H1 (cell line): Measurements from ENCODE around the gene HDAC7. TPM values are rescaled to one million over a fixed set of nuclear protein-coding genes. Genes with fewer than 3 reads are reported as not detected.

Experiments used
- CTCF ChIA-PET: fragments of 300-600 bp; sonication (Branson Sonifier 250); formaldehyde crosslinking; loops from one replicate; lab custom pipeline; 2021; ENCODE audit not compliant: partially characterized antibody; lab: Charles Lee
- POLR2A ChIA-PET: fragments of 300-600 bp; sonication (Branson Sonifier 250); formaldehyde crosslinking; loops from one replicate; lab custom pipeline; 2021; ENCODE audit warnings: inconsistent platforms; ENCODE audit not compliant: partially characterized antibody; lab: Charles Lee
- DNase-seq, 2 experiments: peaks; one replicate each; pipeline versions ENCODE4 v3.0.0 to v3.0.0-alpha.2; 2010 to 2022; ENCODE audit warnings: low spot score in 2 of 2, low read depth in 1 of 2, mixed read lengths in 1 of 2
- FAIRE-seq: peaks from 2 replicates; lab custom pipeline; 2011; peaks lifted over from hg19 to GRCh38; lab: Jason Lieb, UNC
- H2AFZ ChIP-seq: 2 replicates; pipeline ENCODE4 v1.8.1; 2012; ENCODE audit warnings: low read length, inconsistent platforms
- H2AK5ac ChIP-seq: 2 replicates; pipeline ENCODE4 v1.6.1; 2013; ENCODE audit warnings: low read depth, low read length
- H2BK120ac ChIP-seq: replicated peaks from 2 replicates; pipeline ENCODE3; 2013; ENCODE audit warnings: low read depth, low read length, inconsistent platforms
- H2BK12ac ChIP-seq: 2 replicates; pipeline ENCODE4 v1.6.1; 2013; ENCODE audit warnings: low read depth, low read length
- H2BK15ac ChIP-seq: 2 replicates; pipeline ENCODE4 v1.6.1; 2013; ENCODE audit warnings: low read length
- H2BK20ac ChIP-seq: 2 replicates; pipeline ENCODE4 v1.6.1; 2013; ENCODE audit warnings: low read length
- H2BK5ac ChIP-seq: 2 replicates; pipeline ENCODE4 v1.6.1; 2013; ENCODE audit warnings: low read depth, low read length
- H3K14ac ChIP-seq: 2 replicates; pipeline ENCODE4 v1.6.1; 2013; ENCODE audit warnings: inconsistent platforms; ENCODE audit not compliant: insufficient read length
- H3K18ac ChIP-seq: 2 replicates; pipeline ENCODE4 v1.6.1; 2013; ENCODE audit warnings: low read length; ENCODE audit errors: extremely low read depth
- H3K23ac ChIP-seq: 2 replicates; pipeline ENCODE4 v1.6.1; 2013; ENCODE audit warnings: inconsistent platforms; ENCODE audit not compliant: insufficient read length
- H3K23me2 ChIP-seq: 2 replicates; pipeline ENCODE4 v1.6.1; 2013; ENCODE audit warnings: low read depth, low read length
- H3K27ac ChIP-seq: 2 replicates; pipeline ENCODE4 v1.6.1; 2011; ENCODE audit warnings: low read depth, low read length, inconsistent platforms
- H3K27me3 ChIP-seq, 4 experiments: replicated peaks in 1 of 4; 1 replicate in 1 of 4; 2 replicates in 3 of 4; pipeline versions ENCODE4 v1.6.1 to v1.8.1; 2011 to 2013; ENCODE audit warnings: low read length in 3 of 4, mild to moderate bottlenecking in 3 of 4, inconsistent platforms in 2 of 4, mixed read lengths in 2 of 4, moderate library complexity in 1 of 4; ENCODE audit not compliant: control insufficient read depth in 3 of 4, insufficient read depth in 3 of 4; ENCODE audit errors: extremely low read depth in 1 of 4
- H3K36me3 ChIP-seq, 4 experiments: 2 replicates each; pipeline versions ENCODE4 v1.6.1 to v1.8.1; 2011 to 2013; ENCODE audit warnings: mild to moderate bottlenecking in 4 of 4, low read length in 3 of 4, moderate library complexity in 2 of 4, control low read depth in 1 of 4, inconsistent platforms in 1 of 4; ENCODE audit not compliant: insufficient read depth in 4 of 4, control insufficient read depth in 2 of 4
- H3K4ac ChIP-seq: replicated peaks from 2 replicates; pipeline ENCODE3; 2013; ENCODE audit warnings: low read length, low read depth, mixed read lengths, inconsistent platforms; ENCODE audit not compliant: insufficient read length
- H3K4me1 ChIP-seq, 4 experiments: replicated peaks in 1 of 4; 1 replicate in 1 of 4; 2 replicates in 3 of 4; pipeline versions ENCODE4 v1.6.1 to v1.8.1; 2011 to 2013; ENCODE audit warnings: low read length in 3 of 4, inconsistent platforms in 2 of 4, mixed read lengths in 1 of 4; ENCODE audit not compliant: insufficient read depth in 4 of 4, control insufficient read depth in 3 of 4
- H3K4me2 ChIP-seq, 2 experiments: 2 replicates each; pipeline versions ENCODE4 v1.6.1 to v1.8.1; 2011 to 2013; ENCODE audit warnings: low read depth in 2 of 2, low read length in 2 of 2, control low read depth in 1 of 2, inconsistent platforms in 1 of 2, mild to moderate bottlenecking in 1 of 2; ENCODE audit not compliant: insufficient read depth in 1 of 2
- H3K4me3 ChIP-seq, 4 experiments: fragments of 200-600, 300-600 bp in 1 of 4; sonication (generic), shearing (Covaris generic), sonication (Bioruptor Twin) in 1 of 4; 2 replicates each; pipeline versions ENCODE4 v1.5.1 to v1.8.1; 2011 to 2016; ENCODE audit warnings: low read length in 4 of 4, low read depth in 3 of 4, control low read depth in 2 of 4, inconsistent platforms in 2 of 4, mild to moderate bottlenecking in 2 of 4, mixed read lengths in 1 of 4, moderate library complexity in 1 of 4; ENCODE audit not compliant: insufficient read depth in 2 of 4; ENCODE audit errors: extremely low read depth in 1 of 4
- H3K56ac ChIP-seq: replicated peaks from 2 replicates; pipeline ENCODE3; 2013; ENCODE audit warnings: low read depth, mild to moderate bottlenecking, mixed read lengths, low read length, inconsistent platforms; ENCODE audit not compliant: insufficient read length
- H3K79me1 ChIP-seq: 2 replicates; pipeline ENCODE4 v1.6.1; 2013; ENCODE audit warnings: low read depth, low read length, control low read depth
- H3K79me2 ChIP-seq, 2 experiments: 2 replicates each; pipeline versions ENCODE4 v1.6.1 to v1.8.1; 2012 to 2013; ENCODE audit warnings: low read length in 2 of 2, mild to moderate bottlenecking in 2 of 2, inconsistent platforms in 1 of 2; ENCODE audit not compliant: insufficient read depth in 2 of 2, control insufficient read depth in 1 of 2
- H3K9ac ChIP-seq, 4 experiments: replicated peaks in 1 of 4; 1 replicate in 1 of 4; 2 replicates in 3 of 4; pipeline versions ENCODE4 v1.6.1 to v1.8.1; 2011 to 2013; ENCODE audit warnings: low read depth in 3 of 4, low read length in 3 of 4, control low read depth in 2 of 4, mild to moderate bottlenecking in 2 of 4, moderate library complexity in 2 of 4, inconsistent platforms in 1 of 4; ENCODE audit errors: extremely low read depth in 1 of 4
- H3K9me3 ChIP-seq, 2 experiments: 2 replicates each; pipeline versions ENCODE4 v1.6.1 to v1.8.1; 2012 to 2013; ENCODE audit warnings: mild to moderate bottlenecking in 2 of 2, moderate library complexity in 2 of 2, control low read depth in 1 of 2, inconsistent platforms in 1 of 2, low read depth in 1 of 2, low read length in 1 of 2, mixed read lengths in 1 of 2; ENCODE audit not compliant: insufficient read depth in 2 of 2
- H4K20me1 ChIP-seq, 2 experiments: replicated peaks in 1 of 2; 2 replicates each; pipeline versions ENCODE3 to v1.8.1; 2011 to 2013; ENCODE audit warnings: inconsistent platforms in 2 of 2, low read length in 2 of 2, mild to moderate bottlenecking in 1 of 2; ENCODE audit not compliant: insufficient read depth in 2 of 2, control insufficient read depth in 1 of 2
- H4K5ac ChIP-seq: 2 replicates; pipeline ENCODE4 v1.6.1; 2013; ENCODE audit warnings: low read length, low read depth, mixed read lengths, inconsistent platforms; ENCODE audit not compliant: insufficient read length
- H4K8ac ChIP-seq: 2 replicates; pipeline ENCODE4 v1.8.0; 2013; ENCODE audit warnings: mild to moderate bottlenecking, moderate library complexity, low read length, inconsistent platforms; ENCODE audit not compliant: insufficient read depth; ENCODE audit errors: extremely low read depth
- H4K91ac ChIP-seq: replicated peaks from 2 replicates; pipeline ENCODE3; 2013; ENCODE audit warnings: low read length, mixed read lengths, inconsistent platforms; ENCODE audit not compliant: insufficient read length
- FOSL1 ChIP-seq: IDR thresholded peaks from 2 replicates; pipeline ENCODE4 v1.6.1; 2011; ENCODE audit warnings: mild to moderate bottlenecking, low read depth, low read length, moderate library complexity; ENCODE audit not compliant: insufficient read depth
- TEAD4 ChIP-seq: IDR thresholded peaks from 2 replicates; pipeline ENCODE4 v1.6.1; 2012; ENCODE audit warnings: low read depth, low read length, inconsistent platforms, mixed read lengths
- WGBS, 2 experiments: shearing (Covaris generic) in 1 of 2; methylation state at CpG; one replicate each; pipeline versions ENCODE4 v1.1.6 to v1.1.7; 2013 to 2015; ENCODE audit warnings: low lambda C conversion rate in 2 of 2, mixed read lengths in 2 of 2, inconsistent platforms in 1 of 2, low coverage in 1 of 2, missing lambda C conversion rate in 1 of 2; ENCODE audit not compliant: insufficient replicate concordance in 2 of 2, insufficient coverage in 1 of 2, insufficient read length in 1 of 2; ENCODE audit errors: extremely low coverage in 1 of 2, missing lambda C conversion rate in 1 of 2; 5-methylcytosine and 5-hydroxymethylcytosine counted together
- polyA plus RNA-seq, 7 experiments: library from polyadenylated mRNA; depleted of rRNA in 3 of 7; stranded (reverse) in 5 of 7; unstranded in 2 of 7; fragments of >200 nt in 5 of 7; fragments of 200-250 nt in 2 of 7; gene quantifications; 1 replicate in 5 of 7; 2 replicates in 1 of 7; 4 replicates in 1 of 7; pipeline versions ENCODE4 v1.2.1 to v1.2.3, GENCODE V29; 2011 to 2013; ENCODE audit warnings: missing spikeins in 2 of 7, mixed read lengths in 2 of 7
- total RNA-seq: library from RNA; stranded (reverse); fragmentation: NEBNext Ultra II Directional; extraction: Animal tissue kit (Norgen Biotek cat#: 25700); gene quantifications from 2 replicates; pipeline ENCODE4 v1.2.1, GENCODE V29; 2021

HDAC7 gene
- total and polyA plus RNA-seq, 2 of the 8 experiments (the other 6 are each of a cell fraction or from before 2014, with no cell fraction given) = 25.5 to 84.9 TPM

- H2BK5ac ChIP-seq = peak overlapping the region; percentile 100
- peak overlapping the region; percentile 91; the same call in 1 of the 2 replicates for H3K18ac ChIP-seq
- no peaks in the 10 kb centered on the region; a peak in 2 of 7 replicates for H3K27me3 ChIP-seq
- no peak overlapping the region for H4K8ac ChIP-seq
- H3K9ac ChIP-seq = no peak overlapping the region
- peak overlapping the region; percentile 96 for H2BK12ac ChIP-seq
- H3K4me3 ChIP-seq = peak overlapping the region in 1 of 4 experiments; percentile 79; a peak in 2 of 8 replicates
- H2AFZ ChIP-seq = no peak overlapping the region; the same call in 1 of the 2 replicates
- no peak overlapping the region for H3K56ac ChIP-seq
- H3K27ac ChIP-seq = no peak overlapping the region
- FAIRE-seq = no peak
- no peak for DNase-seq
- peak overlapping the region; percentile 94 to 99; a peak in 3 of 4 replicates for H3K4me2 ChIP-seq
- no peaks in the 10 kb centered on the region for H3K36me3 ChIP-seq
- H4K5ac ChIP-seq = peak overlapping the region; percentile 41
- peak overlapping the region; percentile 66 for H2BK15ac ChIP-seq
- H3K23ac ChIP-seq = no peak overlapping the region
- ChIA-PET POLR2A (interaction anchor here (0.8 to 29.3 kb wide), 11 partner anchors 9 to 88 kb away, joined by 3 to 480 read pairs (median 6); no protein-coding TSS in a partner anchor), CTCF (interaction anchor here (0.7 to 58.8 kb wide), 9 partner anchors 11 to 197 kb away, joined by 3 to 2001 read pairs (median 5); partner anchors contain the start of gene RAPGEF3)
- peak overlapping the region; percentile 93 for H3K4ac ChIP-seq
- H3K4me1 ChIP-seq = peaks cover 1 to 42% (median 34%) of the 10 kb centered on the region in 4 experiments
- no peaks in the 10 kb centered on the region for H3K9me3 ChIP-seq
- WGBS, 2 experiments = 93% methylated on average over 4 of the region's 4 CpGs; no CpG with 5 or more reads in 1 of the 2 experiments
- H3K79me1 ChIP-seq = peaks cover 8% of the 10 kb centered on the region
- TF ChIP-seq FOSL1 (no peak), TEAD4 (no peak)
- peak overlapping the region; percentile 67 for H2AK5ac ChIP-seq
- H4K20me1 ChIP-seq = peaks cover 2 to 6% of the 10 kb centered on the region in 2 experiments
- H2BK20ac ChIP-seq = peak overlapping the region; percentile 29; the same call in 1 of the 2 replicates
- peaks cover 0 to 31% of the 10 kb centered on the region in 2 experiments; a peak in 2 of 4 replicates for H3K79me2 ChIP-seq
- peaks cover 9% of the 10 kb centered on the region for H3K23me2 ChIP-seq
- H2BK120ac ChIP-seq = peak overlapping the region; percentile 7
- no peak overlapping the region for H3K14ac ChIP-seq
- H4K91ac ChIP-seq = peak overlapping the region; percentile 98
These were observed 1.6 kb upstream of the HDAC7 start for GRCh38 chr12:47821346-47821706.
